MG63 (cell line): ENCODE data around the gene TSGA10. TPM values are rescaled to one million over a fixed set of nuclear protein-coding genes. Genes with fewer than 3 reads are reported as not detected.

ENCODE experiments used
- total RNA-seq: library from RNA; depleted of rRNA; stranded (reverse); fragments of >200 nt; shearing (Covaris generic); gene quantifications from 2 replicates; pipeline ENCODE4 v1.2.3, GENCODE V29; 2014; ENCODE audit warnings: low replicate concordance; rRNA removed

Gene TSGA10
- total RNA-seq, 1 experiment from 2014 or later = not detected

Other genes with a start within 250 kb of the TSGA10 start
- gene CRACDL, start 218.7 kb downstream of the TSGA10 start, total RNA-seq = not detected in 2 replicates
- gene C2orf15, start 13.2 kb downstream of the TSGA10 start, total RNA-seq = not detected in 2 replicates
- 3.3 and 4.2 TPM in 2 replicates for gene LIPT1, start within 50 bp of the TSGA10 start, total RNA-seq
- gene MITD1, start 26.1 kb upstream of the TSGA10 start, total RNA-seq = 29.7 and 50.8 TPM in 2 replicates
- gene MRPL30, start 26.2 kb upstream of the TSGA10 start, total RNA-seq = 50.3 and 59.7 TPM in 2 replicates
- not detected in 2 replicates for gene LYG2, start 100.7 kb upstream of the TSGA10 start, total RNA-seq
- gene LYG1, start 146.3 kb upstream of the TSGA10 start, total RNA-seq = not detected in 2 replicates
- gene TXNDC9, start 181.4 kb upstream of the TSGA10 start, total RNA-seq = 92.3 and 129 TPM in 2 replicates
- 3.6 and 4.7 TPM in 2 replicates for gene EIF5B, start 182.4 kb upstream of the TSGA10 start, total RNA-seq